ENCODE measurements around the gene NCAPH2.

NCAPH2 gene

GRCh38 chr22:50474710-50475651 is 33.0 kb upstream of the NCAPH2 start, which contains the start of gene SBF1:
Gene SBF1, minus strand, starts transcription at chr22:50475035. Its CDS starts 195 bp downstream, at chr22:50474840.
- peak; percentile 38 for DNase-seq (ENCODE audit: low read depth, low spot score)

- DNase-seq (ENCODE audit: low read depth, low spot score) = no peak
Measured at GRCh38 chr22:50475652-50476002, 32.4 kb upstream of the NCAPH2 start.

- DNase-seq (ENCODE audit: low read depth, low spot score) = no peak
Measured at GRCh38 chr22:50476868-50477267, 31.2 kb upstream of the NCAPH2 start.

- no peak for DNase-seq (ENCODE audit: low read depth, low spot score)
Measured at GRCh38 chr22:50477923-50478322, 30.1 kb upstream of the NCAPH2 start.

- DNase-seq (ENCODE audit: low read depth, low spot score) = no peak
Measured at GRCh38 chr22:50479721-50480120, 28.3 kb upstream of the NCAPH2 start.

- DNase-seq (ENCODE audit: low read depth, low spot score) = no peak
Measured at GRCh38 chr22:50481045-50481439, 27.0 kb upstream of the NCAPH2 start.

GRCh38 chr22:50481440-50482106 is 26.5 kb upstream of the NCAPH2 start, which contains the start of gene ADM2:
Gene ADM2, plus strand, starts transcription at chr22:50481543. Its CDS starts 305 bp downstream, at chr22:50481848.
- DNase-seq (ENCODE audit: low read depth, low spot score) = no peak

GRCh38 chr22:50482107-50483074 is 25.6 kb upstream of the NCAPH2 start:
- DNase-seq (ENCODE audit: low read depth, low spot score) = no peak

GRCh38 chr22:50483106-50483505 is 24.9 kb upstream of the NCAPH2 start:
- DNase-seq (ENCODE audit: low read depth, low spot score) = no peak

GRCh38 chr22:50483556-50483955 is 24.5 kb upstream of the NCAPH2 start:
- DNase-seq (ENCODE audit: low read depth, low spot score) = no peak

- DNase-seq (ENCODE audit: low read depth, low spot score) = no peak
Measured at GRCh38 chr22:50483977-50484853, 23.8 kb upstream of the NCAPH2 start.

- DNase-seq (ENCODE audit: low read depth, low spot score) = no peak
Measured at GRCh38 chr22:50485221-50486131, 22.5 kb upstream of the NCAPH2 start.

- DNase-seq (ENCODE audit: low read depth, low spot score) = no peak
Measured at GRCh38 chr22:50486561-50487289, 21.3 kb upstream of the NCAPH2 start, which contains the start of gene MIOX. Gene MIOX, plus strand, starts transcription at chr22:50486859. Its CDS starts 39 bp downstream, at chr22:50486898.

- DNase-seq (ENCODE audit: low read depth, low spot score) = no peak
Measured at GRCh38 chr22:50487290-50488005, 20.6 kb upstream of the NCAPH2 start.

GRCh38 chr22:50488006-50488677 is 19.9 kb upstream of the NCAPH2 start:
- no peak for DNase-seq (ENCODE audit: low read depth, low spot score)

GRCh38 chr22:50488886-50489285 is 19.1 kb upstream of the NCAPH2 start:
- DNase-seq (ENCODE audit: low read depth, low spot score) = no peak
